H9 (cell line): ENCODE data around the gene RPL37A. TPM values are rescaled to one million over a fixed set of nuclear protein-coding genes. Genes with fewer than 3 reads are reported as not detected.
A peak's percentile ranks its signal among the peaks of the same experiment; 100 is the strongest.

Experiments
- DNase-seq: peaks from one replicate; pipeline ENCODE4 v3.0.0-alpha.2; 2017
- H2AFZ ChIP-seq: one replicate; pipeline ENCODE4 v1.6.1; 2013; ENCODE audit warnings: mild to moderate bottlenecking, low read length, control low read depth, moderate library complexity
- H2AK5ac ChIP-seq: 2 replicates; pipeline ENCODE4 v1.6.1; 2013; ENCODE audit warnings: low read length, control low read depth, mixed read lengths; ENCODE audit not compliant: insufficient read length
- H2BK120ac ChIP-seq: one replicate; pipeline ENCODE4 v1.6.1; 2013; ENCODE audit warnings: low read depth, mild to moderate bottlenecking, low read length, control low read depth, inconsistent platforms; ENCODE audit not compliant: poor library complexity, severe bottlenecking
- H2BK12ac ChIP-seq: 2 replicates; pipeline ENCODE4 v1.6.1; 2013; ENCODE audit warnings: low read length, control low read depth, mixed read lengths, low read depth; ENCODE audit not compliant: insufficient read length
- H2BK15ac ChIP-seq: 2 replicates; pipeline ENCODE4 v1.6.1; 2013; ENCODE audit warnings: low read depth, low read length, control low read depth
- H2BK20ac ChIP-seq: one replicate; pipeline ENCODE4 v1.6.1; 2013; ENCODE audit warnings: low read depth, mild to moderate bottlenecking, low read length, control low read depth, inconsistent platforms; ENCODE audit not compliant: poor library complexity, severe bottlenecking
- H2BK5ac ChIP-seq: 2 replicates; pipeline ENCODE4 v1.6.1; 2013; ENCODE audit warnings: low read length, control low read depth, mixed read lengths; ENCODE audit not compliant: insufficient read length
- H3K14ac ChIP-seq: 2 replicates; pipeline ENCODE4 v1.6.1; 2013; ENCODE audit warnings: low read length, control low read depth; ENCODE audit not compliant: insufficient read depth
- H3K18ac ChIP-seq: 2 replicates; pipeline ENCODE4 v1.6.1; 2013; ENCODE audit warnings: low read depth, mild to moderate bottlenecking, mixed read lengths, low read length, control low read depth; ENCODE audit not compliant: insufficient read length
- H3K23ac ChIP-seq: 2 replicates; pipeline ENCODE4 v1.6.1; 2013; ENCODE audit warnings: low read length, control low read depth, mixed read lengths, low read depth; ENCODE audit not compliant: insufficient read length
- H3K23me2 ChIP-seq: 2 replicates; pipeline ENCODE4 v1.6.1; 2013; ENCODE audit warnings: low read depth, mild to moderate bottlenecking, mixed read lengths, low read length, control low read depth; ENCODE audit not compliant: insufficient read length, poor library complexity, severe bottlenecking
- H3K27ac ChIP-seq: 2 replicates; pipeline ENCODE4 v1.5.1; 2013; ENCODE audit warnings: low read length, control low read depth, mixed read lengths, low read depth; ENCODE audit not compliant: insufficient read length
- H3K27me3 ChIP-seq: 2 replicates; pipeline ENCODE4 v1.6.1; 2013; ENCODE audit warnings: low read length, control low read depth, inconsistent platforms; ENCODE audit not compliant: insufficient read depth
- H3K4ac ChIP-seq: 2 replicates; pipeline ENCODE4 v1.6.1; 2013; ENCODE audit warnings: low read depth, mild to moderate bottlenecking, control low read depth, inconsistent platforms, low read length, moderate library complexity
- H3K4me1 ChIP-seq: 2 replicates; pipeline ENCODE4 v1.6.1; 2013; ENCODE audit warnings: low read length, control low read depth, inconsistent platforms; ENCODE audit not compliant: insufficient read depth
- H3K4me2 ChIP-seq: 2 replicates; pipeline ENCODE4 v1.6.1; 2013; ENCODE audit warnings: low read length, control low read depth, mixed read lengths; ENCODE audit not compliant: insufficient read length, insufficient read depth
- H3K56ac ChIP-seq: 2 replicates; pipeline ENCODE4 v1.6.1; 2013; ENCODE audit warnings: low read depth, mild to moderate bottlenecking, mixed read lengths, low read length, control low read depth; ENCODE audit not compliant: insufficient read length
- H3K79me1 ChIP-seq: 2 replicates; pipeline ENCODE4 v1.6.1; 2013; ENCODE audit warnings: low read depth, mild to moderate bottlenecking, moderate library complexity, low read length, control low read depth, inconsistent platforms; ENCODE audit not compliant: insufficient read depth, poor library complexity, severe bottlenecking
- H3K79me2 ChIP-seq: 2 replicates; pipeline ENCODE4 v1.6.1; 2013; ENCODE audit warnings: low read length, control low read depth, inconsistent platforms; ENCODE audit not compliant: insufficient read depth
- H3K9ac ChIP-seq: 2 replicates; pipeline ENCODE4 v1.6.1; 2013; ENCODE audit warnings: low read length, control low read depth, mixed read lengths; ENCODE audit not compliant: insufficient read length; ENCODE audit errors: extremely low read depth
- H3K9me3 ChIP-seq: one replicate; pipeline ENCODE4 v1.6.1; 2013; ENCODE audit warnings: low read depth, low read length, inconsistent platforms; ENCODE audit not compliant: control insufficient read depth
- H3T11ph ChIP-seq: one replicate; pipeline ENCODE4 v1.6.1; 2013; ENCODE audit warnings: mild to moderate bottlenecking, low read length, control low read depth, inconsistent platforms
- H4K20me1 ChIP-seq: one replicate; pipeline ENCODE4 v1.6.1; 2013; ENCODE audit not compliant: control insufficient read depth, insufficient read length, insufficient read depth
- H4K5ac ChIP-seq: 2 replicates; pipeline ENCODE4 v1.6.1; 2013; ENCODE audit warnings: low read depth, mild to moderate bottlenecking, mixed read lengths, low read length, control low read depth; ENCODE audit not compliant: insufficient read length
- H4K8ac ChIP-seq: replicated peaks from 2 replicates; pipeline ENCODE4 v1.6.1; 2013; ENCODE audit warnings: low read length, control low read depth, mixed read lengths, low read depth; ENCODE audit not compliant: insufficient read length
- H4K91ac ChIP-seq: 2 replicates; pipeline ENCODE4 v1.6.1; 2013; ENCODE audit warnings: low read depth, mild to moderate bottlenecking, moderate library complexity, mixed read lengths, low read length, control low read depth; ENCODE audit not compliant: insufficient read length
- H3K27ac Mint-ChIP-seq, 3 experiments: 2 replicates in 2 of 3; 3 replicates in 1 of 3; pipeline ENCODE4 v1.8.0; 2020 to 2021; ENCODE audit warnings: mixed read lengths in 3 of 3, mild to moderate bottlenecking in 1 of 3, moderate library complexity in 1 of 3
- H3K27me3 Mint-ChIP-seq: 2 replicates; pipeline ENCODE4 v1.8.0; 2021; ENCODE audit warnings: low read depth, mild to moderate bottlenecking, moderate library complexity, mixed read lengths
- H3K36me3 Mint-ChIP-seq, 3 experiments: 2 replicates in 2 of 3; 3 replicates in 1 of 3; pipeline ENCODE4 v1.8.0; 2020 to 2021; ENCODE audit warnings: low read depth in 3 of 3, mixed read lengths in 3 of 3; ENCODE audit not compliant: insufficient read depth in 1 of 3
- H3K4me1 Mint-ChIP-seq, 2 experiments: 2 replicates each; pipeline ENCODE4 v1.8.0; 2020; ENCODE audit warnings: mixed read lengths in 2 of 2
- H3K4me3 Mint-ChIP-seq, 2 experiments: 2 replicates in 1 of 2; 3 replicates in 1 of 2; pipeline ENCODE4 v1.8.0; 2020 to 2021; ENCODE audit warnings: mild to moderate bottlenecking in 2 of 2, mixed read lengths in 2 of 2, moderate library complexity in 1 of 2
- H3K9me3 Mint-ChIP-seq, 2 experiments: 2 replicates in 1 of 2; 3 replicates in 1 of 2; pipeline ENCODE4 v1.8.0; 2020; ENCODE audit warnings: mild to moderate bottlenecking in 2 of 2, mixed read lengths in 2 of 2, moderate library complexity in 1 of 2
- CTCF ChIP-seq: fragments of 200-600 bp; sonication (generic); conservative IDR thresholded peaks from 3 replicates; pipeline ENCODE4 v1.8.0; 2021; ENCODE audit warnings: antibody characterized with exemption, mild to moderate bottlenecking
- whole genome bisulfite sequencing: extraction: QIAGEN DNeasy Blood & Tissue Kit; methylation state at CpG from one replicate; pipeline ENCODE4 v1.1.7; 2013; ENCODE audit warnings: missing lambda C conversion rate, low lambda C conversion rate, mixed read lengths; ENCODE audit not compliant: insufficient read length; ENCODE audit errors: extremely low coverage; 5-methylcytosine and 5-hydroxymethylcytosine counted together
- total RNA-seq: library from RNA; stranded (reverse); gene quantifications from 2 replicates; pipeline ENCODE4 v1.2.1, GENCODE V29; 2021

The RPL37A gene
- total RNA-seq, 1 experiment from 2014 or later: 3,769 TPM

- no CpG with 5 or more reads among the region's 8 CpGs for WGBS
- peaks cover 1 to 3% of the 10 kb centered on the region in 2 experiments; a peak in 1 of 5 replicates for H3K9me3 Mint-ChIP-seq
- no peak for TF ChIP-seq CTCF
Measured at GRCh38 chr2:216501854-216502253, 3.2 kb downstream of the RPL37A start.

More at GRCh38 chr2:216501854-216502253, 3.2 kb downstream of the RPL37A start:
- no peaks in the 10 kb centered on the region for H3K27me3 Mint-ChIP-seq
- Histone ChIP-seq H3K9me3 (no peaks in the 10 kb centered on the region), H3K27ac (no peak overlapping the region), H3K79me1 (peaks cover 6% of the 10 kb centered on the region), H2BK12ac (no peak overlapping the region), H4K91ac (no peak overlapping the region), H2BK20ac (no peak overlapping the region), H3K4me1 (peaks cover 3% of the 10 kb centered on the region; the same call in 1 of the 2 replicates), H3K23ac (no peak overlapping the region), H3K56ac (no peak overlapping the region), H3K27me3 (no peaks in the 10 kb centered on the region), H3K4ac (no peak overlapping the region), H3K79me2 (peaks cover 13% of the 10 kb centered on the region; the same call in 1 of the 2 replicates), H2AFZ (no peak overlapping the region), H3T11ph (no peak overlapping the region), H3K23me2 (peaks cover 7% of the 10 kb centered on the region), H3K4me2 (no peak overlapping the region), H3K14ac (no peak overlapping the region), H2BK15ac (no peak overlapping the region), H3K18ac (no peak overlapping the region), H4K5ac (no peak overlapping the region), H2BK120ac (no peak overlapping the region), H2BK5ac (no peak overlapping the region), H4K20me1 (no peaks in the 10 kb centered on the region), H4K8ac (no peak overlapping the region), H3K9ac (no peak overlapping the region), H2AK5ac (no peak overlapping the region)
- peaks cover 67 to 79% (median 76%) of the 10 kb centered on the region in 3 experiments for H3K36me3 Mint-ChIP-seq
- no peak for DNase-seq
- peaks cover 46 to 48% of the 10 kb centered on the region in 2 experiments for H3K4me1 Mint-ChIP-seq
- peak overlapping the region; percentile 95 to 98; a peak in 2 of 5 replicates for H3K4me3 Mint-ChIP-seq
- H3K27ac Mint-ChIP-seq: peak overlapping the region in 1 of 3 experiments; percentile 98; a peak in 1 of 7 replicates
